Hepatocyte (in vitro differentiated cells): Measurements from ENCODE around the gene PCBP4.

Experiments used
- CTCF ChIP-seq: fragments of 200-600 bp; sonication (generic); IDR thresholded peaks from 2 replicates; pipeline ENCODE4 v1.5.1; 2016; ENCODE audit warnings: antibody characterized with exemption, mild to moderate bottlenecking; ENCODE audit not compliant: poor library complexity
- EZH2 ChIP-seq: fragments of 200-600 bp; sonication (generic); IDR thresholded peaks from 2 replicates; pipeline ENCODE4 v1.6.1; 2016; ENCODE audit warnings: antibody characterized with exemption, mild to moderate bottlenecking, borderline replicate concordance

- TF ChIP-seq CTCF (no peak), EZH2 (no peak)
These were observed 2.7 kb downstream of the PCBP4 start for GRCh38 chr3:51964521-51964920.
